ENCODE measurements around the gene PCED1B.

PCED1B gene

GRCh38 chr12:47123730-47124129, 44.3 kb downstream of the PCED1B start:
- DNase-seq: no peak

- no peak for DNase-seq
Measured at GRCh38 chr12:47124451-47124850, 45.0 kb downstream of the PCED1B start.

GRCh38 chr12:47126246-47126645, 46.8 kb downstream of the PCED1B start:
- DNase-seq: no peak

- no peak for DNase-seq
Measured at GRCh38 chr12:47131011-47131410, 51.6 kb downstream of the PCED1B start.

GRCh38 chr12:47134005-47134404, 54.6 kb downstream of the PCED1B start:
- DNase-seq: no peak

- no peak for DNase-seq
Measured at GRCh38 chr12:47135578-47135977, 56.2 kb downstream of the PCED1B start.

- DNase-seq: no peak
Measured at GRCh38 chr12:47139000-47139681, 59.7 kb downstream of the PCED1B start.

- no peak for DNase-seq
Measured at GRCh38 chr12:47141459-47141858, 62.0 kb downstream of the PCED1B start.

- DNase-seq: no peak
Measured at GRCh38 chr12:47144769-47145168, 65.3 kb downstream of the PCED1B start.

- DNase-seq: no peak
Measured at GRCh38 chr12:47145188-47145587, 65.8 kb downstream of the PCED1B start.

GRCh38 chr12:47147739-47148138, 68.3 kb downstream of the PCED1B start:
- no peak for DNase-seq

GRCh38 chr12:47149146-47149545, 69.7 kb downstream of the PCED1B start:
- DNase-seq: no peak

- DNase-seq: no peak
Measured at GRCh38 chr12:47152095-47152494, 72.7 kb downstream of the PCED1B start.

- DNase-seq: no peak
Measured at GRCh38 chr12:47155457-47156166, 76.2 kb downstream of the PCED1B start.

GRCh38 chr12:47156167-47156736, 76.8 kb downstream of the PCED1B start:
- no peak for DNase-seq

- DNase-seq: no peak
Measured at GRCh38 chr12:47158792-47159191, 79.4 kb downstream of the PCED1B start.

GRCh38 chr12:47159348-47159747, 79.9 kb downstream of the PCED1B start:
- DNase-seq: no peak

- DNase-seq: no peak
Measured at GRCh38 chr12:47160316-47161244, 81.2 kb downstream of the PCED1B start.

- DNase-seq: no peak
Measured at GRCh38 chr12:47164116-47164515, 84.7 kb downstream of the PCED1B start.

GRCh38 chr12:47164724-47165439, 85.5 kb downstream of the PCED1B start:
- DNase-seq: no peak

GRCh38 chr12:47165934-47166333, 86.5 kb downstream of the PCED1B start:
- no peak for DNase-seq

GRCh38 chr12:47166365-47166764, 86.9 kb downstream of the PCED1B start:
- DNase-seq: no peak

All from NCI-H1930 (cell line).